ENCODE measurements around the gene CRAT.
"Not testable (repeated sequence)": the region's sequence is repeated elsewhere in the genome, so short reads cannot be mapped to it uniquely, and the experiment has no call there.

Gene CRAT

DNA sequence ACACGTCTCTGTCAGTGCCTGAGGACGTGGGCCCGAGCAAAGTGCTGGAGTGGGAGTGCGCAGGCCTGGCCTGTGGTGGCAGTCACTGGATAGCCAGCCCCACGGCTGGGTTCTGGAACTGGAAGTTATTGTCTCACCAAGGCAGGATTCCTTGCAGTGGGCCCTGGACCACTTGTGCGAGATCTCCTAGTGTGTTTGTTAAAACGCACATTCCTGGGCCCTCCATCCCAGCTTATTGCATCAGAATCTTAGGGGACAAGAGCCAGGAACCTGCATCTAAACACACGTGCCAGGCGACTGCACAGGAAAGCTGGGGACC, 27.5 kb upstream of the CRAT start:
- DNase-seq, result no peak

GRCh38 chr9:129137292-129138143, 26.9 kb upstream of the CRAT start:
- DNase-seq, result no peak

DNA sequence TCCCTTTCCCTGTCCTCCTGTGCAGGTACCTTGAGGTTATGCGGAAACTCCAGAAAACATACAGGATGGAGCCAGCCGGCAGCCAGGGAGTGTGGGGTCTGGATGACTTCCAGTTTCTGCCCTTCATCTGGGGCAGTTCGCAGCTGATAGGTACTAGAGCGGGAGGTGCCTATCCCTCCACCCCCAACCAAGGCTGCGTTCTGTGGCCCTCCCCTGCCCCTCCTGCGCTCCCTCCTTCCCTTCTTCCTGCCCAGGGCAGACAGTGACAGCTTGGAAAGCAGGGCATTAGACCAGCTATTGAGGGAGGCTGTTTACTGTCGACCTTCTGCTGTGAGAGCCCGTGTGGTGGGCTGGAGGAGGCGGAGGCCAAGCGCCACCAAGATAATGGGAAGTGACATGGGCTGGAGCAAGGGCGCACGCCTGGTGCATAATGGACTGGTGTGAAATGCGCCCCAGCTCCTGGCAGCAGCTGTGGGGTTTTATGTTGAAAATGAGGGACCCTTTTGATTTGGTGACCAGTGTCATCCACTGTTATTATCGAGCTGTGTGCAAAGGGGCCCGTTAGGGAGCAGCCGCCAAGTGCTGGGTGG, 25.9 kb upstream of the CRAT start:
- no peak for DNase-seq

GRCh38 chr9:129135476-129135875, 24.9 kb upstream of the CRAT start:
- no peak for DNase-seq

DNA sequence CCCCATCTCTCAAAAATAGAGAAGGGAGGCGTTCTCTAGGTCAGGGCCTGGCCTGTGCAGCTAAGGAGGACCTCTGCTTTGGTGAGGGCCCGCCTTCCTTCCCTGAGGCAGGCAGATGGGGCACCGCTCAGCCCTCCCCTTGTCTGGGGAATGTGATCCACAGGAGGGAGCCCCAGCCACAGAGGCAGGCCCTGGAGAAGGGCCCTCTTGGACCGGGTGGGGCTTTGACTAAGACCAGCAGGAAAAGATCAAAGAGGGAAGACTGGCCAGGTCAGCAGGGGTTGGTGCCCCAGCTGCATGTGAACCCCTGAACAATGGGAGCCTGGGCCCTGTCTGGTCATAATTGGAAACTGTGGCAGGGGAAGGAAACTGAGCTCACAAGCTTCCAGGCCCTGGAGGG, 22.5 kb upstream of the CRAT start:
- DNase-seq, result no peak

- peak in 1 of 2 experiments; percentile 34 for DNase-seq
Measured at GRCh38 chr9:129131300-129132145, 20.9 kb upstream of the CRAT start.

DNA sequence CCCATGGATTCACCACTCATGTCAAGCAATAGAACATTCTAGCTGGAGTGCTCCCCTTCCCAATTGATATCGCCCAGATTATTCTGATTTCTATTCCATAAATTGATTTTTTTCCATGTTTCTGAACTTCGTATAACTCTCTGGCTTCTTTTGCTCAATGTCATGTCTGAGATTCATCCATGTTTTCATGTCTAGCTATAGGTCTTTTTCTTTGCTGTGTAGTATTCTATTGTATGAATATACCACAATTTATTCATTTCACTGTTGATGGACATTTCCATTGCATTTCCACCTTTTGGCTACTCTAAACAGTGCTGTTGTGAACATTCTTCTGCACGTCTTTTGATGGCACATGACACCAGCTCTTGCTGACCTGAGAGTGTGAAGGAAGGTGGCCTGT, 20.2 kb upstream of the CRAT start:
- no peak for DNase-seq

GRCh38 chr9:129130271-129130670, 19.7 kb upstream of the CRAT start:
- DNase-seq, result not testable (repeated sequence)

GRCh38 chr9:129128689-129129088, 18.1 kb upstream of the CRAT start:
- DNase-seq, result no peak

DNA sequence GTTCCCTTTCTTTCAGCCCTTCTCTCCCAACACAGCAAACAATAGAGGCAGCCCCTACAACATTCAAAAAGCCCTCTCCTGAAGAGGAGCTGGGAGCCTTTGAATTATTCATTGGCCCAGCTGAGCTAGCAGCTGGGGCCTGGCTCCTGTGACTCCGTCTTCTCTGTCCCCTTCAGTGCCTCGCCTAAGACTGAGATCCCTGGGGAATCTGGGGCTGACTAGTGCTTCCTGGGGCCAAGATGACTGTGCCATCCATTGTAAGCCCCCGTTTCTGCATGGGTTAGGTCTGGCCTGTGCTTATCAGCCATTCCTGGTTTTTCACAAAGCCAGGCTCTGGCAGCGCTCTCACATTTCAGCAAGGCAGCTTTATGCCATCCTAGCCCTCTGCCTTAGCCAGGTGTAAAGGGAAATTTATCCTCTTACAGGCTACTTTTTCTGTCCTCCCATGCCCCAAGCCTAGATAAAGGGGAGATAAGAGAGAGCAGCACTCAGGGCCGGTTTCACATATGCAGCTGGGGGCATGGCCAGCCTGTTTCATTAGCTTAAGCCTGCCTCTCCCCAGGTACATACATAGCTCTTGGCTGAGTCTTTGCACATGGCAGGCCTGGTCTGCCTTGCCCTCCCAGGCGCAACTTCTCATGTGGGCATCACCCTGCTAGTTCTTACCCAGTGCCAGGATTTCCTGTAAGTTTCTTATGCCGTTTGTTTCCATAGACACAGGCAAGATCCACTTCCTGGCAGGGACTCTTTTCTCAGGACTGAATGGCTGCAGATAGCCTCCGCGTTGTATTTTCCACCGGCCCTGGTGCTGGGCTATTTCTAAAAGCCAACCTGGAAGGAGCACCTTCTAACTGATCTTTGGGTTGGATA, 16.4 kb upstream of the CRAT start:
- no peak for DNase-seq

- no peak for DNase-seq
Measured at GRCh38 chr9:129125478-129125877, 14.9 kb upstream of the CRAT start.

DNA sequence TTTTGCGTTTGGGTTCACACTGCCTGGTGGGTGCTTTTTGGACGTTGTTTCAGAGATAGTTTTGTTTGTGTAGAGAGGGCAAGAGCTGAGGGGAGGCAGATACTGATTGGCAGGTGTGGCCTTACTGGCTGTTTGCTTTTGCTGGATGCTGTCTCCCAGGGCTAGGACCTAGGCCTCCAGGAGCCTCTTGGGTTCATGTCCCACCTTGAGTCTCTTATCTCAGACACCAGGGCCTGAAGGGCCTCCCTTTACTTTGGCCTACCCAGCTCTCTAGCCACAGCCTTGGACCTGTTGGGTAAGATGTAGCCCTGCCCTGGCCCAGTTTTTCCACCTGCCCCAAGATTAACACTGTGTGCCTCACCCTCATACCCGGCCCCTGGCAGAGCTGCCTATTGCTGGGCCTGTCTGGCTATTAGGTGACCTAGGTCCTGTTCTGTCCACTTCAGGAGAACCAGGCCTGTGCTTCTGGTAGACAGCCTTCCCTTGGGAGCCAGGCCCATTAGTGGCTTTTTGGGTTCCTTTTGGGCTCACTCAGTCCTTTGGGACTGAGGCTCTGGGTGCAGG, 14.0 kb upstream of the CRAT start:
- DNase-seq, result no peak

DNA sequence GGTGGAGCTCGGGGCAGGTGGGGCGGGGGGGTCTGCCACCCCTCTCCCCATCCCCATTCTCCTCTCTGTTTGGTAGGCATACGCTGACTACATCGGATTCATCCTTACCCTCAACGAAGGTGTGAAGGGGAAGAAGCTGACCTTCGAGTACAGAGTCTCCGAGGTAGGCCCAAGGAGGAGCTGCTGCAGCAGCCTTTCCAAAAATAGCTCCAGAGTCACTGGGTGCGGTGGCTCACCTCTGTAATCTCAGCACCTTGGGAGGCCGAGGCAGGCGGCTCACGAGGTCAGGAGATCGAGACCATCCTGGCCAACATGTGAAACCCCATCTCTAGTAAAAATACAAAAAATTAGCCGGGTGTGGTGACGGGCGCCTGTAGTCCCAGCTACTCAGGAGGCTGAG, 12.4 kb upstream of the CRAT start:
- DNase-seq, result not testable (repeated sequence)

DNA sequence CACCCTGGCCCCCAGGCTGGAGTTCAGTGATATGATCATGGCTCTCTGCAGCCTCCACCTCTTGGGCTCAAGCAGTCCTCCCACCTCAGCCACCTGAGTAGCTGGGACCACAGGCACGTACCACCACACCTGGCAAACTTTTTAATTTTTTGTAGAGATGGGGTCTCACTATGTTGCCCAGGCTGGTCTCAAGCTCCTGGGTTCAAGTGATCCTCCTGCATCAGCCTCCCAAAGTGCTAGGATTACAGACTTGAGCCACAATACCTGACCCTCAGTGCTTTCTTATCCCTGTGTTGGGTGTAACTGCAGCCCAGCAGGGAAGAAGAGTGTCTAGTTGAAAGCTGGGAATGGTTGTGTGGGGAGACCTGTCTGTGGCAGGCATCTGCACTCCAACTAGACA, 11.5 kb upstream of the CRAT start:
- no peak for DNase-seq

DNA sequence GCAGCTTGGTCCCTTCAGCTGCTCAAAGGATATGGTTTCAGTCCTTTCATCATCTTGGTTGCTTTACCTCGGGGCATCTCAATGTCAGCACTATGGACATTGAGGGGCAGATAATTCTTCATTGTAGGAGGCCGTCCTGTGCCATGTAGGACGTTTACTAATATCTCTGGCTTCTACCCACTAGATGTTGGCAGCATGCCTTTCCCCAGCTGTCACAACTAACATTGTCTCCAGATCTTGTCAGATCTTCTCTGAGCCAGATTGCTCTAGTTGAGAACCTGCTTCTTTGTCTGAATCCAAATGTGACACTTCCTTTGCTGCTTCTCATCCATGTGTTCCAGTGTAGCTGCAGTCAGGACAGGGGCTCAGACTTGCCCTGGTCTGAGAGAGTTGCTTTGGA, 10.9 kb upstream of the CRAT start:
- DNase-seq, result no peak

DNA sequence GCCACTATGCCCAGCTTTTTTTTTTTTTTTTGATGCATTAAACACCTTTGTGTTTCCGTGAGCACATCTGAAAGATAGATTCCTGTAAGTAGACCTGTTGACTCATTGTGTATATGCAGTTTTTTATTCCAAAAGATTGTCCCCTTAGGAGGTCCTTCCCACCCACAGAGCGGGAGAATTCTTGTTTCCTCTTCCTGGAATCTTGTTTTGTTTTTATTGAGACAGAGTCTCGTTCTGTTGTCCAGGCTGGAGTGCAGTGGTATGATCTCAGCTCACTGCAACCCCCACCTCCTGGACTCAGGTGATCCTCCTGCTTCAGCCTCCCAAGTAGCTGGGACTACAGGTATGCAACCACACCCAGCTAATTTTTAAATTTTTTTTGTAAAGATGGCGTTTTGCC, 8.2 kb upstream of the CRAT start:
- no peak for DNase-seq

DNA sequence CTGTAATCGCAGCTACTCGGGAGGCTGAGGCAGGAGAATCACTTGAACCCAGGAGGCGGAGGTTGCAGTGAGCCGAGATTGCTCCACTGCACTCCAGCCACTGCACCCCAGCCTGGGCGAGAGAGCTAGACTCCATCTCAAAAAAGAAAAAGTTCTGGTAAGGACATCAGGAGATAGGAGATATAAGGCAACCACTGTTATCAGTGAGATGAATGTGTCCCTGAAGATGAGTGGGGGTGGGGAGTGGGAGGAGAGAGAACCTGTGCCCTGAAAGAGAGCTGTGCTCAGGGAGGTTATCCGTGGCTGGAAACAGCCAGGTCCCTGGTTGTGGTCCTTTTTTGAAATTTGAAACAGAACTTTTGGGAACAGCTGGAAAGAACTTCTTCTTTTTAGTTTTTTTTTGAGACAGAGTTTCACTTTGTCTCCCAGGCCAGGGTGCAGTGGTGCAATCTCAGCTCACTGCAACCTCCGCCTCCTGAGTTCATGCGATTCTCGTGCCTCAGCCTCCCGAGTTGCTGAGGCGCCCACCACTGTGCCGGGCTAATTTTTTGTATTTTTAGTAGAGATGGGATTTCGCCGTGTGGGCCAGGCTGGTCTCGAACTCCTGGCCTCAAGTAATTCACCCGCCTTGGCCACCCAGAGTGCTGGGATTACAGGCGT, 3.2 kb upstream of the CRAT start:
- no peak for DNase-seq

- not testable (repeated sequence) for DNase-seq
Measured at GRCh38 chr9:129112526-129112925, 1.9 kb upstream of the CRAT start.

DNA sequence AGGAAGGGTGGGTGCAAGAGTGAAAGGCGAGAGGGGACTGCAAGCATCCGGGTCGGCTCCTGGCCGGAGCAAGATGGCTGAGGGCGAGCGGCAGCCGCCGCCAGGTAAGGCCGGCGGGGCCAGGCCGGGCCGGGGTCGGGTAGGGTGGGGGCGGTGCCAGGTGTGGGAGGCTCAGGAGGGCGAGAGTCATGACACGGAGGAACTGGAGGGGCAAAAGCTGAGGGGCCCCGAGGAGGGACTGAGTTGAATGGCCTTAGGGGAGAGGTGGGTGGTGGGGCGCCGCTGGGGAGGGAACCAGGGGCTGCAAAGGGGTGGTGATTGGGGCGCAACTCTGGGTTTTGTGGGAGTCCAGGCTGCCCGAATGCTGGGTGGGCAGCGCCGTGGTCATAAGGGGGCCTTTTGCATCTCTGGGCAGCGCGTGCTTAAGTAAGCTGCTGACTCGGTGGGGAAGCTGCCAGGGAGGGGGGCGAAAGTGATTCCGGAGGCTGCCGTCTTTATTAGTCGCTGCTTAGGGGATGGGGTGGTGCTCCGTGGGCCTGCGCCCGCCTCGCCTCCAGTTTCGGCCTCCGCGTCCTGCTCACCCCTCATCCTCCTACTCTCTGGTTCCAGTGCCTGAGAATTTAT, 1.0 kb upstream of the CRAT start:
- no peak for DNase-seq

- DNase-seq, result no peak
Measured at GRCh38 chr9:129109952-129110739, 447 bp downstream of the CRAT start.

DNA sequence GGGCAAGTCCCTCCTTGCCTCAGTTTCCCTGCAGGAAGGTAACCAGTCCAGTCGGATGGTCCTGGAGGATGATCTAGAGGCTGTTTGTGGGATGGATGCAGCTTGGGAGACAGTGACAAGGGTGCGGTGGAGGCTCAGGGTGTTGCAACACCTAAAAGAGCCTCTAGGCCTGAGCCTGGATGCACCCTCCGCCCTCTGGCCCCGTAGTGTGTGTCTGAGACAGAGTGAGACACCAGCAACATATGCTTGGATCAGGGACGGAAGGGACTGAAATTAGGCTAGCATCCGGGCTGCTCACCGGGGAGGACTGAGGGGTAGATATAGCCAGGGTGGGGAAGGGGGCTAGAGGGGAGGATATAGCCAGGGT, 1.1 kb downstream of the CRAT start:
- no peak for DNase-seq

All from cerebellar nuclear complex (tissue), 1 donor.